GM18873 (cell line): ENCODE results near the gene PREB.
A peak's percentile ranks its signal among the peaks of the same experiment; 100 is the strongest.

Experiments
- ATAC-seq: cut with Tn5 transposase; IDR thresholded peaks from one replicate; pipeline ENCODE4 v1.9.1; 2021; ENCODE audit warnings: mild to moderate bottlenecking, moderate library complexity, moderate number of reproducible peaks; ENCODE audit not compliant: unreplicated experiment, low FRiP score

Gene PREB

DNA sequence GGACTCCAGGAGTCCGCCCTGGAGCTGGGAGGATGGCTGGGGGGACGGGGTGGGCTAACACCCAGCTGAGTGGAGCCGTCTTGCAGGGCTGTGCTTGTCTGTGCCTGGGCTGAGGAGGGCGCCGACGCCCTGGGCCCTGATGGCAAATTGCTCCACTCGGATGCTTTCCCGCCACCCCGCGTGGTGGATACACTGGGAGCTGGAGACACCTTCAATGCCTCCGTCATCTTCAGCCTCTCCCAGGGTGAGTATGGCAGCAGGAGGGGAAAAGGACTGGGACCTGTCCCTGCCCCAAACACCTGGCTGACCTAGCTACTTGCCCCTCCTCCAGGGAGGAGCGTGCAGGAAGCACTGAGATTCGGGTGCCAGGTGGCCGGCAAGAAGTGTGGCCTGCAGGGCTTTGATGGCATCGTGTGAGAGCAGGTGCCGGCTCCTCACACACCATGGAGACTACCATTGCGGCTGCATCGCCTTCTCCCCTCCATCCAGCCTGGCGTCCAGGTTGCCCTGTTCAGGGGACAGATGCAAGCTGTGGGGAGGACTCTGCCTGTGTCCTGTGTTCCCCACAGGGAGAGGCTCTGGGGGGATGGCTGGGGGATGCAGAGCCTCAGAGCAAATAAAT lies 35.0 kb downstream of the PREB start:
- no peak for ATAC-seq

DNA sequence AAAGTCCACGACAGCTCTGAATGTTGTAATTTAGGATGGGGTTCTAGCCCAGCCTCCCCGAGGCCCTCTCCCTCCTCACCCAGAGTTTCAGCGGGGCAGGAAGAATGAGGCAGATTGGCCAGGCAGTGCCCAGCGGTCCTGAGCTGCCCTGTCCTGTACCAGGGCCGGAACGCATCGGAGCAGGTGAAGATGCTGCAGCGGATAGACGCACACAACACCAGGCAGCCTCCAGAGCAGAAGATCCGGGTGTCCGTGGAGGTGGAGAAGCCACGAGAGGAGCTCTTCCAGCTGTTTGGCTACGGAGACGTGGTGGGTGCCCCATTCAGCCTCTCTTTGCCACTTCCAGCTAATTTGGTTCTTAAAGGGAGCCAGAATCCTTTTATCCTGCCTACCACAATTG lies 37.1 kb downstream of the PREB start:
- no peak for ATAC-seq

DNA sequence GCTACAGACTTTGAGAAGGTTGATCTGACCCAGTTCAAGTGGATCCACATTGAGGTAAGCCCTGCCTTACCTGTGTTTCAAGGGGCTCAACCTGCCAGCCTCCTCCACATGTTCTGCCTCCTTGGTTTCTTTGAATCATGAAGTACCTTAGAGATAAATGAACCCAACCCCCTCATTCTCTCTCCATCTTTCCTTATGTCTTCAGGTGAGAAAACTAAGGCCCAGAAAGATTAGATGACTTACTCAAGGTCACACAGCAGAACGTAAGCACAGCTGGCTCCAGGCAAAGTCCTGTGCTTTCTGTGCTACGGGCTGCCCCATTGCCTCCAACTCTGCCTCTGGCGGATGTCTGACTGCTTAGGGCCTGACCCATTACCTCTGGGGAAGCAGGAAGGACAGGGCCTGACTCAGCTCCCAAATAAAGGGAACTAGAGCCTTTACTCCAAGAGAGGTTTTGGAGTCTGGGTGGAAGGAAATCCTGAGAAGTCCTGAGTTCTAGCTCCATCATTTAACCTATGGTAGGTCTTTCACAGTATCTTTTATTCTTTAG lies 37.6 kb downstream of the PREB start:
- no peak for ATAC-seq

DNA sequence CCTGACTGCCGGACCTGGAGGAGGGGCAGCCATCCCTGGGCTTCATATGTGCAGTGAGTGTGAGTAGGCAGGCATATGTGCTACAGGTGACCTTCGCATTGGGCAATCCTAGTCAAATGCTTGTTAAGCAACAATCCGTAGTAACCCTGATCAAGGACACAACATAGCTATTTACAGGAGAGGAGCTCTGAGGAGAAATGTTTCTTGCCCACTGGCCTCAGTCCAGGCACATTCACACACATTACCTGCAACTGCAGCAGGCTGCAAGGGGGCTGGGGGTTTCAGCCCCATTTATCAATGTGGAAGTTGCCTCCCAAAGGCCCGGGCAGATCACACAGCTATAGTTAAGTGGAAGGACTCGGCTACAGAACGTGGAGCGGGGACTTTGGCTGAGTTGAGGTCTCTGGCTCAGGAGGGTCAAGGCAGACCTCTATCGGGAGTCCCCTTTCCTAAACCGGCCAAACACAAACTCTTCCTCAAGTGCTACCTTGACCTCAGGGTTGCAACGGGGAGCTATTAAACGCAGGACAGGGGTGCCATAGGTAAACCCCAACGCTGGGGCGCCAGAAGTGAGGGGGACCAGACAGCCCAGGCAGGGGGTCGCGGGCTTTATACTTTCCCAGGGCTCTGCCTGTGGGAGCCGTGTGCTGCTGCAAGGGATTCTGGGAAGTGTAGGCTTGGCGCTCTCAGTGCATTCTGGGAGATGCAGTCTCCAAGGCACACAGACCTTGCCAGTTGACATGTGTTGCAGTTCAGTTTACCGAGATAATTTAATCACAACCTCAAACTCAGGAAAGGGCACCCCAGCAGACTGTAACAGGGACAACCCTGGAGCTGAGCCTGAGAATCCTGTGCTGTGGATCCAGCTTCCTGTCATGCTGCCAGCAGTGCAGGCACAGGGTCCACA lies 38.4 kb downstream of the PREB start:
- ATAC-seq = no peak

DNA sequence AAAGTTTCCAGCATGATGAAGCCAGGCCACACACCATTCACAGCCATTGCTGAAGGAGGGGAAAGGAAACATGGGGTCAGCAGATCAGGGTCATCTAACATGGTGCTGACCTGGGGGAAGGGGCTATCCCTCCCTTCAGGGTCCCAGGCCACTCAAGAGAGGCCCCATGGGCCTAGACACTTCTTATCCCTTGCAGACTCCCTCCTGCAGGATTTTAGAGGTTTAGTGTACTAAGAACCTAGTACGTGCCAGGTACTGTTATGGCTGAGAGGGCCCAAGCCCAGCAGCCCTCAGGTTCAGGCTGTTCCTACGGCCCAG lies 39.0 kb downstream of the PREB start:
- ATAC-seq = no peak

DNA sequence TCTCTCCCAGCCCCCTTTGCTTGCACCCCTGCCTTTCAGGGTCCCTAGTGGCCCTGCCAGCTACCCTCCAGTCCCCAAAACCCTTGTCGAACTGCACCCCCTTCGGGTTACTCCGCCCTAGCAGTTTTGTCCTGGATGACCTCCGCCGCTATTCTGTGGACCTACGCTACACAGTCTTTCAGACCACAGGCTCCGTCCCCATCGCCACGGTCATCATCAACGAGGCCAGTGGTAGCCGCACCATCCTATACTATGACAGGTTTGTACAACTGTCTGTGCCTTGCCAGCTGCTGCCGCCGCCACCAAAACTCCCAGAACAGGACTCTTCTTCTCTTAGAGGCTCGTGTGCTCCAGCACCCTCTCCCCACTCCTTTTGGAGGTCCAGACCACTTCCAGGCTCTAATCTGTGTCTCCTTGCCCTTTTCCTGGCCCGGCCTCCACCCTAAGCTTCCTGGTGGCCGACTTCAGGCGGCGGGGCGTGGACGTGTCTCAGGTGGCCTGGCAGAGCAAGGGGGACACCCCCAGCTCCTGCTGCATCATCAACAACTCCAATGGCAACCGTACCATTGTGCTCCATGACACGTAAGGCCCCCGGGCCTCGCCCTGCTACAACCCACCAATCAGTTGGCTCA lies 40.0 kb downstream of the PREB start:
- no peak for ATAC-seq

DNA sequence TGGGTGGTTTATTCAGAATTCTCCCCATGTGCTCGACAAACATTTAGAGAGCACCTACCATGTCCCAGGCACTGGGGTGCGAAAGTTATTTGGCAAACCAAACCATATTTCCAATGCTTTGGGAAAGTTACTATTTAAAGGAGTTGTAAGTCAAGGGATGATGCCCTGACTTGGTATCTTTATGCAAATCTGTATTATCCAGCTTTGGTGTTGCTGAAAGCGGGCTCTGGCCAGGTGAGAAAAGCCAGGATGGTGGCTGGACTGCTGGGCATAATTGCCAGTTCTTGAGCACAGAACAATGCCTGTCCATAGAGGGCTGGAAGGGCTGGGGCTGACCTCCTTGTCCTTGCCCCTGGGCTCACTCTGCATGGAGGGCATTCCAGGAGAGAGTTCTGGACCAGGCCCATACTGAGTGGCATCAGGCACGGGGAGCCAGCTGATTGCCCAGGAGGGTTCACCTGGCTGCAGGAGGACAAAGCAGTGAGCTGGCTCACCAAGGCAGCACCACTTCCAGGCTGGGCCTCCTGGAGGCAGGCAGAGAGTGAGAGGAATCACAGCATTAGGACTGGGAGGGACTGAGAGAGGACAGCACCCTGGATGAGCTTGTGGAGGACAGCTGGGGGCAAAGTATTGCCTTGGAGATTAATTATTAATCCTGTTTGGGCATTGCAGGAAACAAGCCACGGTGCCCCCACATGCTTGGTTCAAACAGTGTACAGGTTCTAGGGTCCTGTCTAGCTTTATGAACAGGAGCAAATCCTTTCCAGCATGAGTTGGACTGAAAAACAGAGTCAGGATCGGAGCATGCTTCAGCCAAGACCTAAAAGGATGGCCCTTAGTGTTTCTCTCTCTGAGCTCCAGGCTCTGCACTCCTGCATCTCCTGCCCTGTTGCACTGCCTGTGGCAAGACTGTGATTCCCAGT lies 40.7 kb downstream of the PREB start:
- no peak for ATAC-seq

DNA sequence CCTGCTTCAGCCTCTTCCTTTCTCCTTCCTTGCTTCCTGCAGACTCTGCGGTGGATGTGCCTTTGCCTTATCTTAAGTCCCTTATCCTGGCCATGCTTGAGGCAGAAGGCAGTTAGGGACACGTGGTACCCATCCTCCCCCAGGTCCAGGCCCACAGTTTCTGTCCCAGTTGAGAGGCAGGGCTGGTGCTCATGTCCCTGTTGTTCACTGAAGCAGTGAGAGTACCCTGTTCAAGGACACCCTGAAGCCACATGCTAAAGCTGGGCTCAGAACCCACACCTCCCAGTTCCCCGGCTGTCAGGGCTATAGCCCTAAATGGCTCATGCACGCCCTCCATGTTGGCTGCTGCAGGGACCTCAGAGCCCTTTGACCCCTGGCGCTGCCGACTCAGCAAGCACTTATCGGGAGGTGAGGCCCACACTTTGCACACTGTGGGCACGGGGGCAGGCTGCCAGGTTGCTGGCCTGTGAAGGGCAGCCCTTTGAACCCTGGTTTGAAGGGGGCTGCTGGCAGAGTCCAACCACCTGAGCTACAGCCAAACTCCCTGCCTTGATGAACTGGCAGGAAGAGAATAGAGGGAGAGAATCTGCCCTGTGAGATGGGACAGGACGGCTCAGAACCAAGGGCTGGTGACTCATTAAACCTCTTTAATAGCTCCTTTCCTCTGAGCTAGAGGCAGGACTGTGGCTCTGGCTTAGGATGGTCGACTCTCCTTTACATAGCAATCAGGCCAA lies 41.6 kb downstream of the PREB start:
- no peak for ATAC-seq

DNA sequence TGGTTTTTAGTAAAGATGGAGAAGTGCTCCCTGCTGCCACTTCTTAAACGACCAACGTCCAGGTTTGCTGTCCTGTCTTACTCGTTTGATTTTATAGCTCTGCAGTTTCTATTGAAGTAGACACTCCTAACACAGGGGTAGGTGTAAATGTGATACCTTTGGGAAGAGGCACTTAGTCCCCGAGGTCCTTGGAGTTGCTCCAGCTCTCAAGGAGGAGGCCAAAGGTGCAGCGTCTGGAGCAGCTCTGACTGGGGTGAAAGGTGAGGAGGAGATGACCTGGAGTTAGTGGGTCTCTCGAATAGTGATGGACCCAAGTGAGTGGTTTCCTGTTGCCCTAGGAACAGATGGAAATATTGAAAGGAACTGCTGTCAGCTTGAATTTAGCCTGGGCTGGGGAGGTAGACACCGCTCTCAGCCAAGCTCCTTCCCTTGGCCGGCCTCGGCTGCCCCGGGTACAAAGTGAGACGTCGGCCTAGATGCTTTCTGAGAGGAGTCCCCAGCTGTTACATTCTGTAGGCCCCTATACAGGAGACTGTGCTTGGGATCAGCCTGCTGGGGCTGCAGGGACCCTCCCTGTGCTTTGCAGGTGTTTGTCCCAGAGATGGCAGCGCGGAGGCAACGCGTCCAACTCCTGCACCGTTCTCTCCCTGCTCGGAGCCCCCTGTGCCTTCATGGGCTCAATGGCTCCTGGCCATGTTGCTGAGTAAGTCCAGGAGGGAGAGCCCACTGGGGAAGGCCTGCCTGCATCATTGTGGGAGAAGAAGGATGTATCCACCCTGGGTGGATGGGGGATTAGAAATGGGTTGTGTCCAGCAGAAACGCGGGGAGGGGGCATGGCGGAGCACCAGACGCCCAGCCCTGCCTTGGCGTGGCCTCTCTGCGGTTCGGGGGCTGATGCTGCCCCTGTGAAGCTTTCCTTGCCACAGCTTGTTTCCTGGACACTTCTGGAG lies 42.4 kb downstream of the PREB start:
- no peak for ATAC-seq

DNA sequence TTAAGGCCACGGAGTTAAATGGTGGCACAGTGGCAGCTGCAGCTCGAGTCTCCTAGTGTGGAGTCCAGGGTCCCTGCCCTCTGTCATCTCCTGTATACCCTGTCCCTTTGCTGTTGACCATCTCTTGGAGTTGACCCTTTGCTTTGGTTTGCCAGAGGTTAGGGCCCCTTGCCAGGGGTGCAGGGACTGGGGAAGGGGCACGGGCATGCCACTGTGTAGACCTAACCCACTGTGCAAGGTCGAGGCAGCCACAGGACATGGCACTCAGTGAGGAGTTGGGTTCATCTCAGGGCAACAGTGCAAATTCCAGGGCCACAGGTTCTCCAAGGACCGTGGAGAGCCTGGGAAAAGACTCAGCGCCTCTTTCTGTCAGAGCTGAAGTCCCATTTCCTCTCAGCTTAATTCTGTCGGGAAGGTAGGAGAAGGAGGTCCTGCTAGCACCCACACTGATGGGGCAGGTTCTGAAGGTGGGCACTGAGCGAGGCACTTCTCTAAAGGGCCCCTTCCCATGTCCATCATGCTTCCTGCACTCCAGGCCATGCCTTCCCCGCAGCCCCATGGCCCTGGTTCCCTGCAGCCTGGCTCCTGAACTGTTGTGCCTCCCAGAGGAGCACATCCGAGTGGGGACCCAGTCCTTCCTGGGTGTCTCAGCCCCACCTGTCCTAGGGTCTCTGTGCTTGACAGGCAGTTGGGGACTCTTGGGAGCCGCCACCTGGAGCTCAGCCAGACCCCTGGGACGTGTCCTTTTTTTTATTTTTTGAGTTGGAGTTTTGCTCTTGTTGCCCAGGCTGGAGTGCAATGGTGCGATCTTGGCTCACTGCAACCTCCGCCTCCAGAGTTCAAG lies 45.1 kb downstream of the PREB start:
- no peak for ATAC-seq

DNA sequence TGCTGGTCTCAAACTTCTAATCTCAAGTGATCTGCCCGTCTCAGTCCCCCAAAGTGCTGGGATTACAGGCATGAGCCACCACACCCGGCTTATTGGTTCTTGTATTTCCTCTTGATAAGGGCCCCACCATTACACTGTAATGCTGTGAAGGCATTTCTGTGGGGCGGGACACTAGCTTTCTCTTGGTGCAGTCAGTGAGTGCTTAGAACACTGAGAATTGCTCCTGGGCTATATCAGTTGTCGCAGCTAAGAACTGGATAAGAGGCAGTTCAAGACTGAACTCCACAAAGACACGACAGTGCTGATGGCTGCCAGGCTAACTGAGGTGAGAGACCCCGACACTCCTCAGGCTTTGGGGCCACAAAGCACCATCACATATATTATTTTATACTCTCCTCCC lies 45.8 kb downstream of the PREB start:
- no peak for ATAC-seq

DNA sequence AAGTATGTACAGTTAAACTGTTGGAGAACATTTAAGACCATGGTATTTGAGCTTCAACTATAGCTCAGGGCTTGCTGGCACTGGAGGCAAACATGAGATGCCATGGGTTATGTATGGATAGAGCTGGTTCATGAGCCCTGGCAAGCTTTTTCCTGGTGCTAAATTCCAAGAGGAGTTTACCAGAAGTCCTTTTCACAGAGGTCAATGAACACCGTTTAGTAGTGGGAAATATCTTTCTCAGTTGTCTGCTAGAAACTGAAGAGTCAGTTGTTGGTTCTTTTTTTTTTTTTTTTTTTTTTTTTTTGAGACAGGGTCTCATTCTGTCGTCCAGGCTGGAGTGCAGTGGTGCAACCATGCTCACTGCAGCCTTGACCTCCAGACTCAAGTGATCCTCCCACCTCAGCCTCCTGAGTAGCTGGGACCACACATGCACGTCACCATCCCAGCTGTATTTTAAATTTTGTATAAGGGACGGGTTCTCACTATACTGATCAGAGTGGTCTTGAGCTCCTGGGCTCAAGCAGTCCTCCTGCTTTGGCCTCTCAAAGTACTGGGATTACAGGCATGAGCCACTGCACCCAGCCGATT lies 46.5 kb downstream of the PREB start:
- no peak for ATAC-seq

DNA sequence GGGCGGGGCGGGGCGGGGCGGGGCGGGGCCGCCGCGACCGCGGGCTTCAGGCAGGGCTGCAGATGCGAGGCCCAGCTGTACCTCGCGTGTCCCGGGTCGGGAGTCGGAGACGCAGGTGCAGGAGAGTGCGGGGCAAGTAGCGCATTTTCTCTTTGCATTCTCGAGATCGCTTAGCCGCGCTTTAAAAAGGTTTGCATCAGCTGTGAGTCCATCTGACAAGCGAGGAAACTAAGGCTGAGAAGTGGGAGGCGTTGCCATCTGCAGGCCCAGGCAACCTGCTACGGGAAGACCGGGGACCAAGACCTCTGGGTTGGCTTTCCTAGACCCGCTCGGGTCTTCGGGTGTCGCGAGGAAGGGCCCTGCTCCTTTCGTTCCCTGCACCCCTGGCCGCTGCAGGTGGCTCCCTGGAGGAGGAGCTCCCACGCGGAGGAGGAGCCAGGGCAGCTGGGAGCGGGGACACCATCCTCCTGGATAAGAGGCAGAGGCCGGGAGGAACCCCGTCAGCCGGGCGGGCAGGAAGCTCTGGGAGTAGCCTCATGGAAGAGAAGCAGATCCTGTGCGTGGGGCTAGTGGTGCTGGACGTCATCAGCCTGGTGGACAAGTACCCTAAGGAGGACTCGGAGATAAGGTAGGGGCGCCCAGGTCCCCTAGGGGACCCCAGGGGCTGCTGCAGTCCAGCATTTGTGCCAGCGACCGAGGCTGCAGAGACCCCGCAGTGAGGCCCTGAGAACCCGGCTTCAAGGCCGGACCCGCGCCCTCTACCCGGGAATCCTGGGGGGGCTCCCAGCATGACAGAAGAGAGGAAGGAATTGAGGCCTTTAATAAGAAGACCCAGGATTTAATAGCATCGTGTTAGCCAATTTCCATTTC lies 47.5 kb downstream of the PREB start, which contains the start of gene KHK:
KHK (plus strand) TSS at position 49 of the 870 bp plus-strand sequence; CDS start at position 537, 488 bp downstream.
- no peak for ATAC-seq

DNA sequence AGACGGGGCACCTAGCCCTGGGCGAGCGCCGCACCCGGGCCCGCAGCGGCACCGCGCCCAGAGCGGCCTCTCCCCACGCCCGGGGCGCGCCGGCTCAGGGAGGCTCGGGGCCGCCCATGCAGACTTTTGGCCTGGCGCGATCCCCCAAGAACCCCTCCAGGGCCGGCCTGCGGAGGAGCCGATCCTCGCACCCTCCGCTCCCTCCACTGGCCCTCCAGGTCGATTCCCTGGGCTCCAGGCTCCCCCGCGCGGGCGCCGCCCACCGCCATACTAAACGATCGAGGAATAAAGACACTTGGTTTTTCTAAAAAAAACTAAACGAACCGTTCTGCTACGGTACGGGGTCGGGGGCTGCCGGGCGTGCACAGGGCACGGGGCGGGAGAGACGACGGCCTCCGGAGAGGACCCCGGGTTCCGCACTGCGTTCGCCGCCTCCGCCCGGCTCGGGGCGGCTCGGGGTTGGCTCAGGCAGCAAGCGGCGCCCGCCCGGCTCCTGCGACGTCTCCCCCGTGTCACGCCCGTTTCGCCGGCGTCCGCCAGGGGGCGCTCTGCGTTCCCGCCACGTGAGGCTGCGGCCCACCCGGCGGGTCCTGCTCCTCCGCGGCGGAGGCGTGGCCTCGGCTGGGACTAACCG lies 48.2 kb downstream of the PREB start:
- peak; percentile 59 for ATAC-seq

DNA sequence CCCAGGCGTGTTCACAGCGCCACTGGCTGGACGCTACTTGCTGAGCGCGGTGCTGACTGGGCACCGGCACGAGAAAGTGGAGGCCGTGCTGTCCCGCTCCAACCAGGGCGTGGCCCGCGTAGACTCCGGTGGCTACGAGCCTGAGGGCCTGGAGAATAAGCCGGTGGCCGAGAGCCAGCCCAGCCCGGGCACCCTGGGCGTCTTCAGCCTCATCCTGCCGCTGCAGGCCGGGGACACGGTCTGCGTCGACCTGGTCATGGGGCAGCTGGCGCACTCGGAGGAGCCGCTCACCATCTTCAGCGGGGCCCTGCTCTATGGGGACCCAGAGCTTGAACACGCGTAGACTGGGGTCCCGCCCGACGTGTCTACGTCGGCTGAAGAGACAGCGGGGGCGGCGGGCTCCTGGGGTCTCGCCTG lies 48.8 kb downstream of the PREB start:
- ATAC-seq = no peak
